Duodenal mucosa (tissue), 2 donors: ENCODE data around the gene GOLT1B.

Experiments used
- H3K27ac ChIP-seq: one replicate; pipeline ENCODE4 v1.7.0; 2013; ENCODE audit warnings: low read depth, low read length
- H3K27me3 ChIP-seq, 2 donors: one replicate each; pipeline ENCODE4 v1.7.0; 2013; ENCODE audit warnings: low read length in 2 of 2, control low read depth in 1 of 2; ENCODE audit not compliant: insufficient read depth in 2 of 2, control insufficient read depth in 1 of 2
- H3K36me3 ChIP-seq, 2 donors: one replicate each; pipeline ENCODE4 v1.7.0; 2013; ENCODE audit warnings: low read length in 2 of 2, control low read depth in 1 of 2; ENCODE audit not compliant: insufficient read depth in 2 of 2, control insufficient read depth in 1 of 2
- H3K4me1 ChIP-seq, 2 donors: one replicate each; pipeline ENCODE4 v1.7.0; 2013; ENCODE audit warnings: low read length in 2 of 2, control low read depth in 1 of 2; ENCODE audit not compliant: insufficient read depth in 2 of 2, control insufficient read depth in 1 of 2
- H3K4me3 ChIP-seq, 2 donors: one replicate each; pipeline ENCODE4 v1.7.0; 2013; ENCODE audit warnings: low read length in 2 of 2, low read depth in 1 of 2
- H3K9ac ChIP-seq, 2 donors: one replicate each; pipeline ENCODE4 v1.7.0; 2013; ENCODE audit warnings: low read length in 2 of 2, low read depth in 1 of 2
- H3K9me3 ChIP-seq, 2 donors: one replicate each; pipeline ENCODE4 v1.7.0; 2013; ENCODE audit warnings: low read length in 2 of 2, control low read depth in 1 of 2; ENCODE audit not compliant: control insufficient read depth in 1 of 2

Gene GOLT1B

GRCh38 chr12:21478756-21479455 lies 22.7 kb upstream of the GOLT1B start:
- no peaks in the 10 kb centered on the region for H3K9me3 ChIP-seq
- no peak overlapping the region for H3K9ac ChIP-seq
- H3K27ac ChIP-seq = no peak overlapping the region
- no peaks in the 10 kb centered on the region for H3K27me3 ChIP-seq
- no peak overlapping the region for H3K4me3 ChIP-seq
- no peaks in the 10 kb centered on the region for H3K4me1 ChIP-seq
- H3K36me3 ChIP-seq = peaks cover 12 to 42% of the 10 kb centered on the region in 2 donors

GRCh38 chr12:21483531-21483930 lies 18.1 kb upstream of the GOLT1B start:
- Histone ChIP-seq H3K9ac (no peak overlapping the region), H3K27ac (no peak overlapping the region), H3K4me3 (no peak overlapping the region), H3K27me3 (no peaks in the 10 kb centered on the region), H3K9me3 (no peaks in the 10 kb centered on the region), H3K36me3 (peaks cover 8 to 36% of the 10 kb centered on the region in 2 donors), H3K4me1 (no peaks in the 10 kb centered on the region)

DNA sequence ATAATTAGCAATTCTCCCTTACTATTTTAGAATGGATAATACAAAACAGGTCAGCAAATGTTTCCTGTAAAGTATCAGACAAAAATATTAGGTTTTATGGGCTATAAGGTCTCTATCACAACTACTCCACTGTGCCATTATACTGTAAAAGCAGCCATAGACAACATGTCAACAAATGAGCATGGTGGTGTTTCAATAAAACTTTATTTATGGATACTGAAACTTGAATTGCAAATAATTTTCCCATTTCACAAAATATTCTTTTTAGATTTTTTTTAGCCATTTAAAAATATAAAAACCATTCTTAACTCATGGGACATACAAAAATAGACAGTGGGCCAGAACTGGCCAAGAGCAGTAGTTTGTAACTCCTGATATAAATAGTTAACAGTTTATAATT lies 15.6 kb upstream of the GOLT1B start:
- peaks cover 7 to 25% of the 10 kb centered on the region in 2 donors for H3K36me3 ChIP-seq
- H3K9me3 ChIP-seq = no peaks in the 10 kb centered on the region
- H3K4me1 ChIP-seq = no peaks in the 10 kb centered on the region
- no peak overlapping the region for H3K9ac ChIP-seq
- H3K27ac ChIP-seq = no peak overlapping the region
- no peaks in the 10 kb centered on the region for H3K27me3 ChIP-seq
- H3K4me3 ChIP-seq = no peak overlapping the region

- H3K27me3 ChIP-seq = no peaks in the 10 kb centered on the region
- no peak overlapping the region for H3K4me3 ChIP-seq
- no peak overlapping the region for H3K9ac ChIP-seq
- H3K27ac ChIP-seq = no peak overlapping the region
- H3K4me1 ChIP-seq = peaks cover 20 to 26% of the 10 kb centered on the region in 2 donors
- H3K9me3 ChIP-seq = no peaks in the 10 kb centered on the region
- H3K36me3 ChIP-seq = peaks cover 7 to 27% of the 10 kb centered on the region in 2 donors
Observed at GRCh38 chr12:21499765-21500164, 1.8 kb upstream of the GOLT1B start.

DNA sequence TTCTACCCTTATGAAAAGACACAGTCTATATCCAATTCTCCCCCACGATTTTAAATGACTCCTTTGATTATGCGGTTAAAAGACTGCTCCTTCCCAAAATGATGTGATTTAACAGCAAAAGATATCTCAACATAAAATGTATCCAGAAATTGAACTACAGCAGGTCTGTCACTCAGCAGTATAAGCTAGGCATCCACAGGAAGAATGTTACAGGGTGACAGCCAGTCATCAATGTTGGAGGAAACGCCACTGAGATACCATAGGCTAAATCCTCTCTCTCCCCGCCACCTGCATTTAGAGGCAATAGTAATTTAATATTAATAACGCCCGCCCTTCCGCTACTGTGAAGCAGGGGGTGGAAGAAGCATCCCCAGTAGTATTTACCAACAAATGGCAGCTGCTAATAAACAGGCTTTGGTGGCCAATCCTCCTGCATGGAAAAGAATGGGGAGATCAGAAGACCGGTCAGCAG lies 767 bp upstream of the GOLT1B start:
- peak overlapping the region; percentile 88 for H3K4me3 ChIP-seq
- peaks cover 7 to 23% of the 10 kb centered on the region in 2 donors for H3K36me3 ChIP-seq
- H3K4me1 ChIP-seq = peaks cover 20 to 26% of the 10 kb centered on the region in 2 donors
- H3K27ac ChIP-seq = peak overlapping the region; percentile 70
- H3K27me3 ChIP-seq = no peaks in the 10 kb centered on the region
- no peaks in the 10 kb centered on the region for H3K9me3 ChIP-seq
- H3K9ac ChIP-seq = peak overlapping the region; percentile 61 to 79

DNA sequence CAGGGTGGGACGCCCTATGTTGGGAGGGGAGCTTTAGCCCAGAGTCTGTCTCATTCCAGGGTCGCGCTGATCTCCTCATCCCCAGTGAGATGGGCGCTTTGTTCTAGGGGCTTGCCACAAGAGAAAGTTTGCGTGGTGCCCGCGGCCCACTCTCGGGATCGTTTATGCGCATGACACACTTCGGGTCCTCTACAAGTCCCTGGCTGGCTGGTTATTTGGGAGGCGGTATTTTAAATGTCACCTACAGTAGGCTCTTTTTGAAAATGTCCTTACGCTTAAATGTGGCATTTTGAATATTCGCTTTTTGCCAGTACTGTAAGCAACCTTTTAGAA lies 541 bp downstream of the GOLT1B start:
- Histone ChIP-seq H3K9me3 (no peaks in the 10 kb centered on the region), H3K9ac (peak overlapping the region; percentile 76 to 90), H3K27me3 (no peaks in the 10 kb centered on the region), H3K36me3 (peaks cover 2 to 11% of the 10 kb centered on the region in 2 donors), H3K4me1 (peaks cover 20 to 26% of the 10 kb centered on the region in 2 donors), H3K4me3 (peak overlapping the region; percentile 88), H3K27ac (peak overlapping the region; percentile 59)

DNA sequence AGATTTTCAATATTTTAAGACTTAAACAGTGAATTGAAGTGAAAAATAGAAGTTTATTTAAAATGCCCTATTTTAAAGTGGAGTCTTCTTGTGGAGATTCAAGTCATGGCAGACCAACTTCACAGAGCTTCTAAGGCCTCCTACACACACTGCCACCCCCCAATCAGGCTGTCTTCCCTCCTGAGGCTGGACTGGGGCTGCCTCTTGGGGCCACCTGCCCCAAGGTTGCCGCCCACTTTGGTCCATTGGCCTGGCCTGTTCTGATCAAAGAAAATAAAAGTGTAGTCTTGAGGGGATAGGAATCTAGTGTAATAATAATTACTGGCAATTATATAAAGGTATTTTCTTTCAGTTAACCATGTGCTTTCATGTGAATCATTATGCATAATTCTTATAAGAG lies 1.3 kb downstream of the GOLT1B start:
- peak overlapping the region; percentile 88 for H3K4me3 ChIP-seq

GRCh38 chr12:21505888-21506287 lies 4.3 kb downstream of the GOLT1B start:
- no peak overlapping the region for H3K4me3 ChIP-seq
- H3K27me3 ChIP-seq = no peaks in the 10 kb centered on the region
- no peaks in the 10 kb centered on the region for H3K9me3 ChIP-seq
- H3K4me1 ChIP-seq = peaks cover 13 to 14% of the 10 kb centered on the region in 2 donors
- no peak overlapping the region for H3K9ac ChIP-seq
- no peak overlapping the region for H3K27ac ChIP-seq
- peaks cover 8 to 12% of the 10 kb centered on the region in 2 donors for H3K36me3 ChIP-seq

More for the DNA sequence above, 1.3 kb downstream of the GOLT1B start:
- Histone ChIP-seq H3K4me1 (peaks cover 20 to 26% of the 10 kb centered on the region in 2 donors), H3K27ac (no peak overlapping the region), H3K9ac (peak overlapping the region in 1 of 2 donors; percentile 76), H3K27me3 (no peaks in the 10 kb centered on the region), H3K9me3 (no peaks in the 10 kb centered on the region), H3K36me3 (peaks cover 5 to 6% of the 10 kb centered on the region in 2 donors)

DNA sequence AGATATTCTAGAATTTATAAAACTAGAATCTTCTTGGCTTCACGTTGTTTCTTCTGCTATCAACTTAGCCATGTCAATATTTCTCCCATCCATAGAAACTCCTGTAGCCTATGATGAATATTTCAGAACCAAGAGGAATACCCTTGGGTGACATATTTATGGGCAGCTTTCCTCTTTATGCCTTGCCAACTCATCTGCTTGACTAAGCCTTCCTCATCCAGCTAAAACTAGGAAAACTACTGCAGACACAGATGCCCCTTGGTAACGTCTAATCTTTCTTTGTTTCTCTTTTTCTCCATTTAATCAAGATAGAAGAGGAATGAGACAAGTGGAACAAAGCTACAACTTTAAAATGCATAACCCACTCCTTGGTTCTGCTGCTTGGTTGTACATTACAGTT lies 6.3 kb downstream of the GOLT1B start:
- no peaks in the 10 kb centered on the region for H3K27me3 ChIP-seq
- no peak overlapping the region for H3K4me3 ChIP-seq
- no peak overlapping the region for H3K27ac ChIP-seq
- peaks cover 12 to 16% of the 10 kb centered on the region in 2 donors for H3K36me3 ChIP-seq
- no peak overlapping the region for H3K9ac ChIP-seq
- H3K9me3 ChIP-seq = no peaks in the 10 kb centered on the region
- H3K4me1 ChIP-seq = peaks cover 10% of the 10 kb centered on the region in 2 donors

DNA sequence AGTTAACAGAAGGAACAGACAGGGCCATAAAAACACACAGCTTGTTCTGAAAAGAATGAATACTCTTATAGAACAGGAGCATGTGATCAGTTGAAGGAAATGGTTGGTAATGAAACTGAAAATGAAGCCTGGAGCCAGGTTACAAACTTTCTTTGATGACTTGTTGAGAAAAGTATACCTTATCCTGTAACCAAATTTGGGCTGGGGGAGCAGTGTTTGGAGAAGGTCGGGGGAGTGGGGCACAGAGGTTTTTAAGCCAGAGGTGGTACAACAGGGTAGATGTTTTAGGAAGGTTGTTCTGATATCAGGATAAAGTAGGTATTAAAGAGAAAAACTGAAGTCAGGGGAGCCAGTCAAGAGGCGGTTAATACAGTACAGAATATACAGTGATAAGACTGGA lies 8.2 kb downstream of the GOLT1B start:
- no peak overlapping the region for H3K27ac ChIP-seq
- H3K36me3 ChIP-seq = peaks cover 24 to 27% of the 10 kb centered on the region in 2 donors

More for the DNA sequence above, 8.2 kb downstream of the GOLT1B start:
- H3K4me3 ChIP-seq = no peak overlapping the region
- no peaks in the 10 kb centered on the region for H3K4me1 ChIP-seq
- no peak overlapping the region for H3K9ac ChIP-seq
- no peaks in the 10 kb centered on the region for H3K9me3 ChIP-seq
- no peaks in the 10 kb centered on the region for H3K27me3 ChIP-seq
